Measurements from ENCODE around the gene LKAAEAR1. TPM values are rescaled to one million over a fixed set of nuclear protein-coding genes. Genes with fewer than 3 reads are reported as not detected.

Gene LKAAEAR1
- total and polyA plus RNA-seq, 2 of the 13 experiments (the other 11 are each of a cell fraction or from before 2014, with no cell fraction given), result not detected

DNA sequence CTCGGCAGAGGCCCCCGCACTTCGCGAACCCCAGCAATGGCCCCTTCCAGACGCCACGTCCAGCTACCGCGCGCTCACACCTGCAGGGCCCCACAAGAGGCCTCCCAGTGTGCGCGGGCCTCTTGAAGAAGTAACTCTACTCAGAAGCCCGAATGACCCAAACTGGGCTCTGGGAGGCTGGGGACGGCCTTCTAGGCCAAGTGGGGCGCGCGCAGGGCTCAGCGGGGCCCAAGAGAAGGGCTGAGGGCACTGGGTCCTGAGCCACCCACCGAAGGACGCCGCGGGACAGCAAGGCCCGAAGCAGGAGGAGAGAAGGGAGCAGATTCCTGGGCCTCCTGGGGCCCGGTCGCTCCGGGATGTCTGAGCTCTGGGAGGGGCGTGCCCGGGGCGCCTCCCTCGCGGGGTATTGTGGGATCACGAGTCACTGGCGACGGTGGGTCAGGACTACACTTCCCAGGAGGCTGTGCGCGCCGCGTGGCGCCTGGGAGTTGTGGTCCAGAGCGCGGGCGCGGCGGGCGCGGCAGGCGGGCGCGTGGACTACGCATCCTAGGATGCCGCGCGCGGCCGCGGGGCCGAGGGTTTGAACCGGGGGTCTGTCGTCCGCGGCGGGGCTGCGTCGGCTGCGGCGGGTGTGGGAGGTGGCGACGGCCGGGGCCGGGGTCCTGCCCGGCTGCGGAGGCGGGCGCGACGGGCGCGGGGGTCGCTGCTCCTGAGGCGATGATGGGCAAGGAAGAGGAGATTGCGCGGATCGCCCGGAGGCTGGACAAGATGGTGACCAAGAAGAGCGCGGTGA, 21.4 kb downstream of the LKAAEAR1 start, which contains the start of gene TCEA2 (continued):
- TF ChIP-seq ZNF276 (CRISPR knock-in tag; IDR thresholded peaks at IDR 0.05; ENCODE audit: low read depth) (no peak), ZSCAN30 (CRISPR knock-in tag; IDR thresholded peaks at IDR 0.05) (no peak), ZNF790 (CRISPR knock-in tag; IDR thresholded peaks at IDR 0.05; ENCODE audit: borderline replicate concordance) (no peak), MEIS1 (CRISPR knock-in tag; IDR thresholded peaks at IDR 0.05; ENCODE audit: borderline replicate concordance) (peak; percentile 74; the same call in 1 of the 2 replicates), ZNF496 (CRISPR knock-in tag; IDR thresholded peaks at IDR 0.05; ENCODE audit: insufficient replicate concordance) (no peak), NR2C2 (CRISPR knock-in tag; IDR thresholded peaks at IDR 0.05; ENCODE audit: borderline replicate concordance) (peak; percentile 98), GATA4 (IDR thresholded peaks at IDR 0.05; ENCODE audit: borderline replicate concordance, low read depth) (peak; percentile 78; the same call in 1 of the 2 replicates), HNF1A (IDR thresholded peaks at IDR 0.05; ENCODE audit: low read depth) (no peak; the same call in 1 of the 2 replicates), HNF1A (CRISPR knock-in tag; IDR thresholded peaks at IDR 0.05; ENCODE audit: borderline replicate concordance) (peak; percentile 74; the same call in 1 of the 2 replicates), TARDBP (CRISPR knock-in tag; IDR thresholded peaks at IDR 0.05) (peak; percentile 97), ZNF747 (CRISPR knock-in tag; IDR thresholded peaks at IDR 0.05; ENCODE audit: borderline replicate concordance) (peak; percentile 97; the same call in 1 of the 2 replicates), CENPBD1 (CRISPR knock-in tag; IDR thresholded peaks at IDR 0.05; ENCODE audit: borderline replicate concordance, low read depth) (no peak; the same call in 1 of the 2 replicates), ZNF382 (CRISPR knock-in tag; IDR thresholded peaks at IDR 0.05; ENCODE audit: borderline replicate concordance) (no peak), HOXA5 (CRISPR knock-in tag; IDR thresholded peaks at IDR 0.05) (peak; percentile 88; the same call in 1 of the 2 replicates), HMGA1 (CRISPR knock-in tag; conservative IDR thresholded peaks at IDR 0.05) (no peak), ZNF652 (CRISPR knock-in tag; IDR thresholded peaks at IDR 0.05; ENCODE audit: borderline replicate concordance, low read depth) (0 out of 2 replicates have a peak, but pooled peaks have one; percentile 26), ZNF317 (CRISPR knock-in tag; IDR thresholded peaks at IDR 0.05) (peak; percentile 92), ZBTB3 (CRISPR knock-in tag; IDR thresholded peaks at IDR 0.05; ENCODE audit: borderline replicate concordance, low read depth) (no peak; the same call in 1 of the 2 replicates), RFX3 (CRISPR knock-in tag; IDR thresholded peaks at IDR 0.05) (0 out of 2 replicates have a peak, but pooled peaks have one; percentile 31), ARHGAP35 (CRISPR knock-in tag; IDR thresholded peaks at IDR 0.05; ENCODE audit: borderline replicate concordance) (peak; percentile 81; the same call in 1 of the 2 replicates)
- TF ChIP-seq, protein P1, sequence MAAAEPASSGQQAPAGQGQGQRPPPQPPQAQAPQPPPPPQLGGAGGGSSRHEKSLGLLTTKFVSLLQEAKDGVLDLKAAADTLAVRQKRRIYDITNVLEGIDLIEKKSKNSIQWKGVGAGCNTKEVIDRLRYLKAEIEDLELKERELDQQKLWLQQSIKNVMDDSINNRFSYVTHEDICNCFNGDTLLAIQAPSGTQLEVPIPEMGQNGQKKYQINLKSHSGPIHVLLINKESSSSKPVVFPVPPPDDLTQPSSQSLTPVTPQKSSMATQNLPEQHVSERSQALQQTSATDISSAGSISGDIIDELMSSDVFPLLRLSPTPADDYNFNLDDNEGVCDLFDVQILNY (CRISPR knock-in tag; conservative IDR thresholded peaks at IDR 0.05), result peak; percentile 64; the same call in 1 of the 2 replicates

Measured in HepG2 (cell line).